HL-60/S4 (cell line): ENCODE measurements around the gene RGS7.
"Not testable (repeated sequence)": the region's sequence is repeated elsewhere in the genome, so short reads cannot be mapped to it uniquely, and the experiment has no call there.

Experiments
- in situ Hi-C: fragments of 300-500 bp; cut with MboI; formaldehyde crosslinking; loops from 2 replicates; pipeline ENCODE4 v1.14.3; 2022; ENCODE audit warnings: low sequenced_read_pairs

RGS7 gene

GRCh38 chr1:241332037-241332409 lies 25.0 kb downstream of the RGS7 start:
- in situ Hi-C loops: no loop called here

GRCh38 chr1:241331328-241332036 lies 25.5 kb downstream of the RGS7 start:
- in situ Hi-C loops: no loop called here

- in situ Hi-C loops: no loop called here
These were observed 26.2 kb downstream of the RGS7 start for GRCh38 chr1:241330619-241331327.

GRCh38 chr1:241325456-241325855 lies 31.5 kb downstream of the RGS7 start:
- in situ Hi-C loops: no loop called here

- in situ Hi-C loops: no loop called here
These were observed 33.4 kb downstream of the RGS7 start for GRCh38 chr1:241323514-241324195.

GRCh38 chr1:241317676-241318075 lies 39.3 kb downstream of the RGS7 start:
- in situ Hi-C loops: no loop called here

- in situ Hi-C loops: no loop called here
These were observed 40.6 kb downstream of the RGS7 start for GRCh38 chr1:241316372-241316771.

- in situ Hi-C loops: no loop called here
These were observed 45.8 kb downstream of the RGS7 start for GRCh38 chr1:241311056-241311746.

- in situ Hi-C loops: no loop called here
These were observed 46.6 kb downstream of the RGS7 start for GRCh38 chr1:241310451-241310850.

GRCh38 chr1:241309651-241310050 lies 47.4 kb downstream of the RGS7 start:
- in situ Hi-C loops: no loop called here

GRCh38 chr1:241308471-241308870 lies 48.5 kb downstream of the RGS7 start:
- in situ Hi-C loops: no loop called here

- in situ Hi-C loops: no loop called here
These were observed 49.0 kb downstream of the RGS7 start for GRCh38 chr1:241308011-241308410.

- in situ Hi-C loops: no loop called here
These were observed 50.7 kb downstream of the RGS7 start for GRCh38 chr1:241306125-241306790.

GRCh38 chr1:241302024-241302423 lies 55.0 kb downstream of the RGS7 start:
- in situ Hi-C loops: not testable (repeated sequence)

GRCh38 chr1:241299347-241299746 lies 57.7 kb downstream of the RGS7 start:
- in situ Hi-C loops: no loop called here

- in situ Hi-C loops: no loop called here
These were observed 64.0 kb downstream of the RGS7 start for GRCh38 chr1:241292973-241293372.

- in situ Hi-C loops: not testable (repeated sequence)
These were observed 65.5 kb downstream of the RGS7 start for GRCh38 chr1:241291548-241291947.

GRCh38 chr1:241286486-241286885 lies 70.5 kb downstream of the RGS7 start:
- in situ Hi-C loops: no loop called here

GRCh38 chr1:241276391-241276790 lies 80.6 kb downstream of the RGS7 start:
- in situ Hi-C loops: no loop called here

GRCh38 chr1:241275981-241276380 lies 81.0 kb downstream of the RGS7 start:
- in situ Hi-C loops: no loop called here

- in situ Hi-C loops: no loop called here
These were observed 81.8 kb downstream of the RGS7 start for GRCh38 chr1:241275226-241275625.
